Measurements from ENCODE around the gene KIAA0319L.

DNA sequence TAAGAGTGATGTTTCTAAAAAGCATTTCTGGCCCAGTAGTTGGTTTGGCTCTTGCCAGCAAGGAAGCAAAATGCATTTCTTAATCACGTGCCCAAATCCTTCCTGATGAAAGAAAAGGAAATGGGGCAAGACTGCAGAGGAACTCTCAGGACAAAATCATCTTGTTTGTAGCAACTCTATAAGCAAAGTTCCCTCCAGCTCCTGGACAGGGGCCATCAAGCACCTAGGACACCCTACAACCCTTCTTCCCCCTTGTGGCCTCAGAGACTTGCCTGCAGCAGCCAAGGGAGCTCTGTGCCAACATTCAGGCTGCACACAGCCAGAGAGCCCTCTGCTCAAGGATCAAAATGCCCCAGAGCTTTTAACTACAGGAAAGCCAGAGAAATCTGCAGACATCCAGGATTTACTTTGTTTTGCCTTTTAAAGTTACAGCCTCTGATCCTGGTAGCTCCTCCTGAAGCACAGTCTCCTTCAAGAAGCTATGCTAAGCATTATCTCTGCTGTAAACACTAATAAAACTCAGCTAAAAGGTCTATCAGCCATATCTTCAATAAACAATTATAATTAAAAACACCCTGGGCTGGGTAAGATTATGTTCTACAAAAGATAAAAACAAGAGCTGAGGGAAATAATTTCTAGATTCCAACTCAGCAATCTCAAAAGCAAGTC is 105.0 kb downstream of the KIAA0319L start:
- peak in 1 of 4 experiments; percentile 9 for TF ChIP-seq CTCF (IDR thresholded peaks at IDR 0.05)
- no peak for TF ChIP-seq POLR2A (IDR thresholded peaks at IDR 0.05)
- TF ChIP-seq EP300 (IDR thresholded peaks at IDR 0.05): no peak
- peak in 3 of 4 donors; percentile 15 to 35 (median 23) for TF ChIP-seq POLR2AphosphoS5 (IDR thresholded peaks at IDR 0.05)

All from sigmoid colon (tissue), 4 donors.